ENCODE data around the gene WFDC1.
"Not testable (repeated sequence)": the region's sequence is repeated elsewhere in the genome, so short reads cannot be mapped to it uniquely, and the experiment has no call there.

WFDC1 gene

GRCh38 chr16:84327926-84328505 is 33.3 kb downstream of the WFDC1 start:
- no peak for DNase-seq (ENCODE audit: low spot score)

GRCh38 chr16:84329016-84329415 is 34.3 kb downstream of the WFDC1 start:
- DNase-seq (ENCODE audit: low spot score) = no peak

- no peak for DNase-seq (ENCODE audit: low spot score)
Observed at GRCh38 chr16:84329843-84330684, 35.4 kb downstream of the WFDC1 start.

GRCh38 chr16:84330685-84331050 is 36.0 kb downstream of the WFDC1 start:
- DNase-seq (ENCODE audit: low spot score) = no peak

GRCh38 chr16:84331998-84332780 is 37.5 kb downstream of the WFDC1 start:
- no peak for DNase-seq (ENCODE audit: low spot score)

- no peak for DNase-seq (ENCODE audit: low spot score)
Observed at GRCh38 chr16:84332975-84333684, 38.5 kb downstream of the WFDC1 start.

- DNase-seq (ENCODE audit: low spot score) = no peak
Observed at GRCh38 chr16:84334058-84334457, 39.4 kb downstream of the WFDC1 start.

GRCh38 chr16:84334482-84334881 is 39.8 kb downstream of the WFDC1 start:
- DNase-seq (ENCODE audit: low spot score) = no peak

GRCh38 chr16:84337236-84337635 is 42.6 kb downstream of the WFDC1 start:
- DNase-seq (ENCODE audit: low spot score) = not testable (repeated sequence)

GRCh38 chr16:84339311-84339710 is 44.6 kb downstream of the WFDC1 start:
- no peak for DNase-seq (ENCODE audit: low spot score)

GRCh38 chr16:84339766-84340165 is 45.1 kb downstream of the WFDC1 start:
- DNase-seq (ENCODE audit: low spot score) = no peak

- DNase-seq (ENCODE audit: low spot score) = no peak
Observed at GRCh38 chr16:84340325-84341040, 45.8 kb downstream of the WFDC1 start.

GRCh38 chr16:84341528-84342295 is 47.0 kb downstream of the WFDC1 start:
- no peak for DNase-seq (ENCODE audit: low spot score)

GRCh38 chr16:84343800-84344199 is 49.1 kb downstream of the WFDC1 start:
- not testable (repeated sequence) for DNase-seq (ENCODE audit: low spot score)

- no peak for DNase-seq (ENCODE audit: low spot score)
Observed at GRCh38 chr16:84344781-84345180, 50.1 kb downstream of the WFDC1 start.

GRCh38 chr16:84347161-84347560 is 52.5 kb downstream of the WFDC1 start:
- no peak for DNase-seq (ENCODE audit: low spot score)

- DNase-seq (ENCODE audit: low spot score) = no peak
Observed at GRCh38 chr16:84348386-84348888, 53.8 kb downstream of the WFDC1 start.

GRCh38 chr16:84349862-84350684 is 55.4 kb downstream of the WFDC1 start:
- no peak for DNase-seq (ENCODE audit: low spot score)

- no peak for DNase-seq (ENCODE audit: low spot score)
Observed at GRCh38 chr16:84350685-84351400, 56.2 kb downstream of the WFDC1 start.
